GM19468 (cell line): ENCODE results near the gene CLEC2A.

ENCODE experiments used
- ATAC-seq: cut with Tn5 transposase; IDR thresholded peaks from one replicate; pipeline ENCODE4 v1.9.1; 2021; ENCODE audit warnings: mild to moderate bottlenecking, moderate library complexity, moderate number of reproducible peaks; ENCODE audit not compliant: unreplicated experiment; ENCODE audit errors: extremely low read depth

CLEC2A gene

GRCh38 chr12:9936591-9936990, 4.4 kb upstream of the CLEC2A start:
- ATAC-seq, result no peak

- ATAC-seq, result no peak
These were observed 2.9 kb upstream of the CLEC2A start for GRCh38 chr12:9935026-9935425.

GRCh38 chr12:9933958-9934357, 1.8 kb upstream of the CLEC2A start:
- ATAC-seq, result no peak

GRCh38 chr12:9931245-9931644, 925 bp downstream of the CLEC2A start:
- ATAC-seq, result no peak

- no peak for ATAC-seq
These were observed 3.6 kb downstream of the CLEC2A start for GRCh38 chr12:9928607-9929006.

- no peak for ATAC-seq
These were observed 5.3 kb downstream of the CLEC2A start for GRCh38 chr12:9926876-9927275.

- no peak for ATAC-seq
These were observed 6.3 kb downstream of the CLEC2A start for GRCh38 chr12:9925705-9926393.

- no peak for ATAC-seq
These were observed 9.7 kb downstream of the CLEC2A start for GRCh38 chr12:9922429-9922828.

- ATAC-seq, result no peak
These were observed 11.7 kb downstream of the CLEC2A start for GRCh38 chr12:9920451-9920850.

- ATAC-seq, result no peak
These were observed 12.7 kb downstream of the CLEC2A start for GRCh38 chr12:9919443-9919842.

- no peak for ATAC-seq
These were observed 20.5 kb downstream of the CLEC2A start for GRCh38 chr12:9911708-9912107.

- no peak for ATAC-seq
These were observed 21.3 kb downstream of the CLEC2A start for GRCh38 chr12:9910716-9911421.

GRCh38 chr12:9909724-9910123, 22.4 kb downstream of the CLEC2A start:
- ATAC-seq, result no peak

GRCh38 chr12:9908350-9908749, 23.8 kb downstream of the CLEC2A start:
- no peak for ATAC-seq

- ATAC-seq, result no peak
These were observed 24.4 kb downstream of the CLEC2A start for GRCh38 chr12:9907769-9908168.

GRCh38 chr12:9906873-9907272, 25.3 kb downstream of the CLEC2A start:
- ATAC-seq, result no peak

- ATAC-seq, result no peak
These were observed 29.5 kb downstream of the CLEC2A start for GRCh38 chr12:9902539-9903228.

GRCh38 chr12:9900930-9901329, 31.2 kb downstream of the CLEC2A start:
- ATAC-seq, result no peak

- ATAC-seq, result no peak
These were observed 33.0 kb downstream of the CLEC2A start for GRCh38 chr12:9899209-9899608.

GRCh38 chr12:9897535-9897934, 34.6 kb downstream of the CLEC2A start:
- ATAC-seq, result no peak

GRCh38 chr12:9895215-9895971, 36.8 kb downstream of the CLEC2A start:
- ATAC-seq, result no peak
